ENCODE results near the gene SLC6A12.
A peak's percentile ranks its signal among the peaks of the same experiment; 100 is the strongest.

Gene SLC6A12

DNA sequence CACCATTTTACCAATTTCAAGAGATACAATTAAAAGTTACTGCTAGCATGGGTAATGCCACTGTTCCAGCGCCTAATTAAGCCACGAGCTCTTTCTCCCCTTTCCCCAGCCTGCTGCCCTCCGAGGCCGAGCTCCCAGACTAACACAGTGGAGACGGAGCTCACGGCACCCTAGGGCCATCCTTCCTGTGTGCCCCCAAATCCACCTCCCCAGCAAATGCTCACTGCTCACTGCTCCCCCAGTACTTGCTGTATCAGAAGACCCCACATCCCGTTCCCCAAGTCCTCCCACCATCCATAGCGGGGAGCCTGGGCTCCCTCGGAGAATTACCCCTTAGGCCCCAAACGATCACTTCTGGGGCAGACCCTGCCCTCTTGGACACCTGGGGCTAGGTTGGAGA, 42.7 kb downstream of the SLC6A12 start:
- Histone ChIP-seq H3K4me1 (ENCODE audit: insufficient read depth, poor library complexity, severe bottlenecking) (peaks cover 2% of the 10 kb centered on the region), H3K27ac (ENCODE audit: poor library complexity, severe bottlenecking) (no peak overlapping the region), H3K27me3 (ENCODE audit: insufficient read depth, poor library complexity, severe bottlenecking) (no peaks in the 10 kb centered on the region), H3K9me3 (ENCODE audit: severe bottlenecking) (no peaks in the 10 kb centered on the region), H3K36me3 (ENCODE audit: low read depth) (no peaks in the 10 kb centered on the region), H3K4me3 (ENCODE audit: severe bottlenecking) (no peak overlapping the region)
- ATAC-seq (ENCODE audit: low read depth): no peak
- DNase-seq (ENCODE audit: low spot score): no peak
- TF ChIP-seq, protein P1, sequence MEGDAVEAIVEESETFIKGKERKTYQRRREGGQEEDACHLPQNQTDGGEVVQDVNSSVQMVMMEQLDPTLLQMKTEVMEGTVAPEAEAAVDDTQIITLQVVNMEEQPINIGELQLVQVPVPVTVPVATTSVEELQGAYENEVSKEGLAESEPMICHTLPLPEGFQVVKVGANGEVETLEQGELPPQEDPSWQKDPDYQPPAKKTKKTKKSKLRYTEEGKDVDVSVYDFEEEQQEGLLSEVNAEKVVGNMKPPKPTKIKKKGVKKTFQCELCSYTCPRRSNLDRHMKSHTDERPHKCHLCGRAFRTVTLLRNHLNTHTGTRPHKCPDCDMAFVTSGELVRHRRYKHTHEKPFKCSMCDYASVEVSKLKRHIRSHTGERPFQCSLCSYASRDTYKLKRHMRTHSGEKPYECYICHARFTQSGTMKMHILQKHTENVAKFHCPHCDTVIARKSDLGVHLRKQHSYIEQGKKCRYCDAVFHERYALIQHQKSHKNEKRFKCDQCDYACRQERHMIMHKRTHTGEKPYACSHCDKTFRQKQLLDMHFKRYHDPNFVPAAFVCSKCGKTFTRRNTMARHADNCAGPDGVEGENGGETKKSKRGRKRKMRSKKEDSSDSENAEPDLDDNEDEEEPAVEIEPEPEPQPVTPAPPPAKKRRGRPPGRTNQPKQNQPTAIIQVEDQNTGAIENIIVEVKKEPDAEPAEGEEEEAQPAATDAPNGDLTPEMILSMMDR (IDR thresholded peaks at IDR 0.05; ENCODE audit: poor library complexity, severe bottlenecking): no peak

GRCh38 chr12:170371-171225, 43.4 kb downstream of the SLC6A12 start:
- ATAC-seq (ENCODE audit: low read depth) (no peak), DNase-seq (ENCODE audit: low spot score) (no peak)
- Histone ChIP-seq H3K4me1 (ENCODE audit: insufficient read depth, poor library complexity, severe bottlenecking) (no peaks in the 10 kb centered on the region), H3K4me3 (ENCODE audit: severe bottlenecking) (no peak overlapping the region), H3K36me3 (ENCODE audit: low read depth) (no peaks in the 10 kb centered on the region), H3K9me3 (ENCODE audit: severe bottlenecking) (no peaks in the 10 kb centered on the region), H3K27me3 (ENCODE audit: insufficient read depth, poor library complexity, severe bottlenecking) (no peaks in the 10 kb centered on the region), H3K27ac (ENCODE audit: poor library complexity, severe bottlenecking) (no peak overlapping the region)
- TF ChIP-seq, protein P1 (IDR thresholded peaks at IDR 0.05; ENCODE audit: poor library complexity, severe bottlenecking): no peak

- H3K27ac ChIP-seq (ENCODE audit: poor library complexity, severe bottlenecking): no peak overlapping the region
- H3K4me1 ChIP-seq (ENCODE audit: insufficient read depth, poor library complexity, severe bottlenecking): no peaks in the 10 kb centered on the region
- H3K27me3 ChIP-seq (ENCODE audit: insufficient read depth, poor library complexity, severe bottlenecking): no peaks in the 10 kb centered on the region
- ATAC-seq (ENCODE audit: low read depth) (peak; percentile 46; the same call in 2 of the 3 replicates), DNase-seq (ENCODE audit: low spot score) (no peak)
- H3K36me3 ChIP-seq (ENCODE audit: low read depth): no peaks in the 10 kb centered on the region
- H3K9me3 ChIP-seq (ENCODE audit: severe bottlenecking): no peaks in the 10 kb centered on the region
- TF ChIP-seq, protein P1 (IDR thresholded peaks at IDR 0.05; ENCODE audit: poor library complexity, severe bottlenecking): no peak
- no peak overlapping the region for H3K4me3 ChIP-seq (ENCODE audit: severe bottlenecking)
Observed at GRCh38 chr12:169528-170370, 44.2 kb downstream of the SLC6A12 start.

GRCh38 chr12:168763-169525, 45.0 kb downstream of the SLC6A12 start:
- no peaks in the 10 kb centered on the region for H3K9me3 ChIP-seq (ENCODE audit: severe bottlenecking)
- ATAC-seq (ENCODE audit: low read depth) (no peak), DNase-seq (ENCODE audit: low spot score) (no peak)
- H3K36me3 ChIP-seq (ENCODE audit: low read depth): no peaks in the 10 kb centered on the region
- H3K4me1 ChIP-seq (ENCODE audit: insufficient read depth, poor library complexity, severe bottlenecking): no peaks in the 10 kb centered on the region
- H3K27ac ChIP-seq (ENCODE audit: poor library complexity, severe bottlenecking): no peak overlapping the region
- H3K4me3 ChIP-seq (ENCODE audit: severe bottlenecking): no peak overlapping the region
- TF ChIP-seq, protein P1 (IDR thresholded peaks at IDR 0.05; ENCODE audit: poor library complexity, severe bottlenecking): no peak
- no peaks in the 10 kb centered on the region for H3K27me3 ChIP-seq (ENCODE audit: insufficient read depth, poor library complexity, severe bottlenecking)

Data from RWPE2 (cell line).